ENCODE results near the gene KCNE5.
"Not testable (repeated sequence)": the region's sequence is repeated elsewhere in the genome, so short reads cannot be mapped to it uniquely, and the experiment has no call there.

Gene KCNE5

DNA sequence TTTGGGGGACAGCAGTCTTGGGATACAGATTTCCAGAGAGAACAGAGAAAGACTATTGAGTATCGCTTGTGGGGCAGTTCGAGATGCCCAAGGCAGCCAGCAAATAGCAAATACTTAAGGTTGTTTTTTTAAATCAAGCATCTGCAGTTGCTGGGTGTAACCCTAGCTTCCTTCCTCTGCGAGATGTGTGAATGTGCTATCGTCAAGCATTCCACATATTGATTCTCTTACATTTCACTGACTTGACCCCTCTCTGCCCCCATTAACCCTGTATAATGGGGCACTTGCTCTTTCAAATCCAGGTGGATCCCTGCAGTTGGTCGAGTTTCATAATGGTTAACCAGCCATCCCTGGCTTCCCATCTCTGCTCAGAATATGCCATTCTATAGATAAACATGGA, 23.5 kb downstream of the KCNE5 start:
- no peak for FAIRE-seq

DNA sequence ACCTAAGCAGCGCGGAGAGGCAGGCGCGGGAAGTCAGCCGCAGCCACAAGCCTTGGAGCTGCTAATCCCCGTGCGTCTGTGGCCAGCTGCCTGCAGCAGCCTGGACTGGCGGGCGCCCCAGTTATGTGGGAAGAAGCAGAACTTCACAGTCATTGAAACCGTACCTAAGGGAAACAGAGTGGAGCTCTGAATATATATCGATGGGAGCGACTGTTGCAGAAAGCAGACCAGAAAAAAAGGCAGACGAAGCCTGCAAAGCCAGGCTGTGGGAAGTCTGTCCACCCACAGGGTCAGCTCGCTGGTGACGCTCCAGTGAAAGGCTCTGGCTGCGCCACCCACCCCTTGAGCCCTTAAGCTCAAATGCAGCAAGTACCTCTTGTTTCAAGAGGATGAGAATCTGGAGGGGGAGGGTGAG, 24.7 kb downstream of the KCNE5 start:
- FAIRE-seq, result no peak

DNA sequence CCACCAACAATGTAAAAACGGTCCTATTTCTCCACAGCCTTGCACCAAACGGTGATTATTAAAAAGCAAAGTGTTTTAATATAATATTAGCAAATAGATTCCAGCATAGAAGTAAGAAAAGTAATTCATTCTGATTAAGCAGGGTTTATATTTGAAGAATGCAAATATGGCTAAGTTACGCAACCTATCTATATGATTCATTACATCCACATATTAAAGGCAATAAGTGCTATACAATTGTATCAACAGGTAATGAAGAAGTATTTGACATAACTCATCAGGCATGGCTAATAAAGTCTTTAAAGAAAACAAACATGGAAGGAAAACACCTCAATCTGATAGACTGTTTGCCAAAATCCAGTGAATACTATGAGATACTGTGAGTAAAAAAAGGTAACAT, 29.0 kb downstream of the KCNE5 start:
- no peak for FAIRE-seq

DNA sequence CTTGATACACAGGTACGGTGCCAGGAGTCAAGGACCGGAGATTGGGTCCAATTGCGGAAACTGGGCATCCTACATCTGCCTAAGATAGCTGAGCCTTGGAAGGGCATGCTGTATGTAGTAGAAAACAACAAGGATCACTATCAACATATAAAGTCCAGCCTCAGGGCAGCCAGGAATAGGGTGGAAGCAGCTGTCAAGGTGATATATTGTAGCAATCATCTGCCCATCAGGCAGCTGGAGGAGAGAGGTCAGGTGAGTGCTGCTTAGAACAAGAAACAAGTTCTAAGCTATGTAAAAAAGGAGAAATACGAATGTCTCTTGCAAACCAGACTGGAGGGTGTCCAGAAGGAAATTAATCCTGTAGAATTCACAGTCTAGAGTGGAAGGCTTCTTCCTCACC, 34.8 kb downstream of the KCNE5 start:
- FAIRE-seq, result no peak

DNA sequence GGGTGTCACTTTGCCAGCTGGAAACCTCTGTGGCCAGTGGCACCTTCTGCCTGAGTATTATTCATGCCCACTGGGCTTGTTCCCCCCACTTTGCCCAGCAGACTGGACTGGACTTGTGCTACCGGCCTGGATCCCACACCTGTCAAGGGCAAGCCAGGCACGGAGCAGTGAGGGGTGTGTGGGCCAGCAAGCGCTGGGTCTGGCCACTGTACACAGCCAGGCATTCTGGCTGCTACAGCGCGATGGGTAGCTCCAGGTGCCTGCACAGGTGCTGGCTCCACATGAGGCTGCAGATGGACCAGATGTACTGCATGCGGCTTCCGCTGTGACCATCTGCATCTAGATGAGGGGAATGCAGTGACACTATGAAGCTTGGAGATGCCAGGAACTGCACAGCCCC, 39.5 kb downstream of the KCNE5 start:
- FAIRE-seq, result no peak

DNA sequence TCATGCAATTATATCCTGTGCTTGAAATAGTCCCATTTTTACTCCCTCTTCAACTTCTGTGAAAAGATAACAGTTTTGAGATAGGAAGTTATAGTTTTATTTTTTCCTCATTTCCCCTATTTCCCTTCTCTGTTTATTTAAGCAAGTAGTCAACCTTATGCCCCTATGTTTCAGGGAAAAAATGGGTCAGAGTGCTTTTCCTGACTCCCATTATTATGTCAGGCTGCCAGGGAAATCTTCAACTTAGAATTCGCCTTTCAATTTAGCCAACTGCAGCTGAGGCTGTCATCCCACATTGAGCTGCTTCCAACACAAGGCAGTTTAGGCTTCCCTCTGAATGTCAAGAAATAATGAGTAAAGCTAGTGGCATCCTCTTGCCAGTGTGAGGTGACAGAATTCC, 46.1 kb downstream of the KCNE5 start:
- no peak for FAIRE-seq

DNA sequence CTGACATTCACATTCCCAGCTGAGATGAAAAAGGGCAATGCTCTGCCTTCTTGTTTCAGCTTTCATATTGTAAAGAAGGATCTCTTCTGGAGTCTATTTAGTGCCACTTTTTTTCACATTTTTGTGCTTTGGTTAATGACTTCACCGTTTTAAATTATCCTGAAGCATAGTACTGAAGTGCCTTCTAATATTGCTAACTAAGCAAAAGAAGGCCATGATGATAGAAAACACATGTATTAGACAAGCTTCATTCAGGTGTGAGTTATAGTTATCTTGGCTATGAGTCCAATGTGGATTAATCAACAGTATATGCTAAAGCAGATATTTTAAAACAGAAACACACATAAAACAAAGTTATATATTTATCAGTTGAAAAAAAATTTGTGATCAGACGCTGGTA, 47.9 kb downstream of the KCNE5 start:
- FAIRE-seq, result no peak

DNA sequence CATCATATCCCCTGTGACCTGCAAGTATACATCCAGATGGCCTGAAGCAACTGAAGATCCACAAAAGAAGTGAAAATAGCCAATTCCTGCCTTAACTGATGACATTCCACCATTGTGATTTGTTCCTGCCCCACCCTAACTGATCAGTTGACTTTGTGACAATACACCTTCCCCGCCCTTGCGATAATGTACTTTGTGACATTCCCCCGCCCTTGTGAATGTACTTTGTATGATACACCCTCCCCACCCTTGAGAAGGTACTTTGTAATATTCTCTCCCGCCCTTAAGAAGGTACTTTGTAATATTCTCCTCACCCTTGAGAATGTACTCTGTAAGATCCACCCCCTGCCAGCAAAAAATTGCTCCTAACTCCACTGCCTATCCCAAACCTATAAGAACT, 48.9 kb downstream of the KCNE5 start:
- FAIRE-seq, result not testable (repeated sequence)

Data from colon (tissue), 2 donors.